Cerebellar cortex (tissue), 1 donor: Measurements from ENCODE around the gene TRAPPC8.
"Not testable (repeated sequence)": the region's sequence is repeated elsewhere in the genome, so short reads cannot be mapped to it uniquely, and the experiment has no call there.

Experiments used
- DNase-seq: peaks from one replicate; pipeline ENCODE4 v3.0.0-alpha.2; 2015; ENCODE audit warnings: low spot score

Gene TRAPPC8

GRCh38 chr18:31942291-31942998, 483 bp downstream of the TRAPPC8 start:
- peak; percentile 39 for DNase-seq

DNA sequence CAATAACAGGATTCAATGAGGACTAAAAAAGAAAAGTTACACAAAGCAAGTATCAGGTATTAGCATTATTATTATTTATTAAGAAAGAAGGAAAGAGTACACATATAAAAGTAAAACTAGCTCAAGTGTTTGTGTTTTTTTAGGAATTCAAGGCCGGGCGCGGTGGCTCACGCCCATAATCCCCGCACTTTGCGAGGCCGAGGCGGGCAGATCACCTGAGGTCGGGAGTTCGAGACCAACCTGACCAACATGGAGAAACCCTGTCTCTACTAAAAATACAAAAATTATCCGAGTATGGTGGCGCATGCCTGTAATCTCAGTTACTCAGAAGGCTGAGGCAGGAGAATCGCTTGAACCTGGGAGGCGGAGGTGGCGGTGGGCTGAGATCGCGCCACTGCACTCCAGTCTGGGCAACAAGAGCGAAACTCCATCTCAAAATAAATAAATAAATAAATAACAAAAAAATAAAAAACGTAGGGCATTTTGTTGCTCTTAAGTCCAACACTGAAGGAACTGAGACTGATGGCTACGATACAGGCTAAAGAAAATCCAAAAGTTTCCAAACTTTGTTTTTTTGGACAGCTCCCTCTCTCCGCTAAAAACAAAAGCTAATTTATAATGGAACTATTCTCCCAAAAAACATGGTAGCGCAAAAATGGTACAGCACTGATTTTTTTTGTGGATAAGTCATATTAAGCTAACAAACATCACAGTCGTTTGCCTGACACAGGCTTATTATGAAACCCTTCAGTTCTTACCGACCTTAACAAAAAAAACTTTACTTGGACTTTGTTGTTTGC, 1.7 kb downstream of the TRAPPC8 start:
- no peak for DNase-seq

GRCh38 chr18:31934773-31935172, 8.2 kb downstream of the TRAPPC8 start:
- DNase-seq: not testable (repeated sequence)

GRCh38 chr18:31931886-31932240, 11.1 kb downstream of the TRAPPC8 start:
- DNase-seq: no peak

GRCh38 chr18:31931163-31931885, 11.6 kb downstream of the TRAPPC8 start:
- peak; percentile 41 for DNase-seq

DNA sequence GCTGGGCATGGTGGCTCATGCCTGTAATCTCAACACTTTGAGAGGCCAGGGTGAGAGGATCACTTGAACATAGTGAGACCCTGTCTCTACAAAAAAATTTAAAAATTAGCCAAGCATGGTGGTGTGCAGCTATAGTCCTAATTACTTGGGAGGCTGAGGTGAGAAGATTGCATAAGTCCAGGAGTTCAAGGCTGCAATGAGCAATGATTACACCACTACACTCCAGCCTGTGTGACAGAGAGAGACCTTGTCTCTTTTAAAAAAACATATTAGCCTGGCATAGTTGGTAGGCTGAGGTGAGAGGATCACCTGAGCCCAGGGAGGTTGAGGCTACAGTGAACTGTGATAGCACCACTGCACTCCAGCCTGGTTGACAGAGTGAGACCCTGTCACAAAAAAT, 13.7 kb downstream of the TRAPPC8 start:
- DNase-seq: no peak

- DNase-seq: not testable (repeated sequence)
Measured at GRCh38 chr18:31926988-31927387, 15.9 kb downstream of the TRAPPC8 start.

DNA sequence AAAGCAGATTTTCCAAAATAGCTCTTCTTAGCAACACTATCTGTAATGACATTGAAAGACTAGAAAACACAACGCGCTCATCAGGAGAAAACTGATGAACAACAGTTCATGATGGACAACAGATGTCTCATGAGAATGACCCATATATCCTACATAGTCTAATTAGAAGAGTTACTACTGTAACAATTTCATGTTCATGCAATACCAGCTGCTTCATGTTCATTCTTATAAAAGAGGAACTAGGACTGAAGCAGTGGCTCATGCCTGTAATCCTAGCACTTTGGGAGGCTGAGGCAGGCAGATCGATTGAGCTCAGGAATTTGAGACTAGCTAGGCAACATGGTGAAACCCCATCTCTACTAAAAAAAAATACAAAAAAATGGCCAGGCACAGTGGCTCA, 22.7 kb downstream of the TRAPPC8 start:
- no peak for DNase-seq

GRCh38 chr18:31919366-31919765, 23.6 kb downstream of the TRAPPC8 start:
- not testable (repeated sequence) for DNase-seq

DNA sequence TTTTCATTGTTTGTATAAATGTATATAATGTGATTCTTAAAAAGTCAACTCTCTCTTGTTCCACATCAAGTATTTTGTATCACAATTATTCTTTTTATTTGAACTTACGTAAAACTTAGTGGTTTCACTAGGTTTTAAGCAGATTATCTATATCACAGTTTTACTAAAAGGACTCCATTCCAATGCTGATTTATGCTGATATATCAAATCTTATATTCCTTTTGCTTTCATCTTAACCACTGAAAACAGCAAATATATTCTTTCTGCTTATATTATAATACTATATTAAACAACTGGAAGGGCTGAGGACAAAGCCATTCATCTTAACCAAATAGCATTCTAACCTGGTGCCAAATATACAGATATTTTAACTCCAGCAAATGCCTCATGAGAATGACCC, 24.2 kb downstream of the TRAPPC8 start:
- no peak for DNase-seq

GRCh38 chr18:31901063-31901462, 41.9 kb downstream of the TRAPPC8 start:
- DNase-seq: no peak

- DNase-seq: not testable (repeated sequence)
Measured at GRCh38 chr18:31899771-31900170, 43.2 kb downstream of the TRAPPC8 start.

- no peak for DNase-seq
Measured at GRCh38 chr18:31892936-31893335, 50.0 kb downstream of the TRAPPC8 start.

- DNase-seq: no peak
Measured at GRCh38 chr18:31891566-31891965, 51.4 kb downstream of the TRAPPC8 start.

GRCh38 chr18:31884020-31884419, 58.9 kb downstream of the TRAPPC8 start:
- DNase-seq: peak; percentile 5

- no peak for DNase-seq
Measured at GRCh38 chr18:31880186-31880898, 62.6 kb downstream of the TRAPPC8 start.

DNA sequence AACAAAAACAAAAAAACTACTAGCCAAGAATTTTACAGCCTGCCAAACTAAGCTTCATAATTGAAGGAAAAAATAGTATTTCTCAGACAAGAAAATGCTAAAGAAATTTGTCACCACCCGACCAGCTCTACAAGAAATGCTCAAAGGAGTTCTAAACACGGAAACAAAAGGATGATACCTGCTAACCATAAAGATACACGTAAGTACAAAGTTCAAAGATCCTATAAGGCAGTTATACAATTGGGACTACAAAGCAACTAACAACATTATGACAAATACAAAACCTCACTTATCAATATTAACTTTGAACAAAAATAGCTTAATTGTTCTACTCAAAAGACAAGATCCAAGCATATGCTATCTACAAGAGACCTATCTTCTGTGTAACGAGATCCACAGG, 64.6 kb downstream of the TRAPPC8 start:
- DNase-seq: no peak

DNA sequence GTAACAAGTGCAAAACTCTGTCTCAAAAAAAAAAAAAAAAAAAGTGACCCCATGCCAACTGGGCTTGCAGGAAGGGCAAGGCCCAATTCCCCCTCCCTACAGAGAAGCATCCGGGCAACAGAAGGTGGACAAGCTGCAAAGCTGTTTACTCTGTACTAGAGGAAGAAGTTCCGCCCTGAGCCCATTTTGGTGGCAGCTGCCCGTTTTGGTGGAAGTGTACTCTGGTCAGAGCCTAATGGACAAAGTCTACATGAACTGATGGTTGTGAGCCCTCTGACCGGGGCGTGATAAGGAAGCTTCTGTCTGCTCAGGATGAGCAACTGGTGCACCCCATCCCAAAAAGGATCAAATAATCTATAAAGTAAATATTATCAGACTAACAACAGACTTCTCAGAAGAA, 65.0 kb downstream of the TRAPPC8 start:
- no peak for DNase-seq

GRCh38 chr18:31876707-31877106, 66.2 kb downstream of the TRAPPC8 start:
- DNase-seq: no peak

DNA sequence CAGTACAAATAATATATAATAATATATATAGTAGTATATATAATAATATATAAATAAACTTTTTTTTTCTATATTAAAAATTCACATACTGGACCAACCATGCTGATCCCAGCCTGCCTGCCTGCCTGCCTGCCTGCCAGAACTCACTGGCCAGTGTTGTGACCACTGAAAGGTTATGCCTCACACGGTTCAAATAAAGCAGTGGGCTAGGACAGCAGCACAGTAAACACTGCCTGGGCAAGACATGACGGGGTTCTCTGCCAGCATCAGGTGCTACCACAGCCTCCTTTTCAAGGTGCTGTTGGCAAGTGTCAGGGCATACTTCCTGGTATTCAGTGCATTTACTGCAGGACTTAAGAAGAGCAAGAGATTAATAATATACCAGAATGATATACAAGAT, 67.6 kb downstream of the TRAPPC8 start:
- no peak for DNase-seq

GRCh38 chr18:31863103-31863502, 79.8 kb downstream of the TRAPPC8 start:
- DNase-seq: no peak

DNA sequence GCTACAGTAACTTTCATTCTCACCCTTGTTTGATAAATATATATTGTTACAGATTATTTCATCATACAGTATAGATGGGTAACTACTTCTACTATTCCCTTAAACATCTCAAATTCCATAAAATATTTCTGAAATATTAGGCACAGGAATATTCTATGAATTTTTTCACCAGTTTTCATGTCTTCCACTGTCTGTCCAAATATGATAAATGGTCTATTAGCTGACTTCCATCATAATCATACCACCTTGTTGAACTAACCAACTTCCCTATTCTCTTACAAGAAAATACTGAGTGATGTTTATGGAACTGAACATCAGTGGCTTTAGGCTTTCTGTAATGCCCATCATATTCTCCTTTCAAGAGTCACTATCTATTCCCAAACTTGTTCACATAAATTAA, 82.4 kb downstream of the TRAPPC8 start:
- DNase-seq: no peak
